Psoas muscle (tissue), 8 donors: Measurements from ENCODE around the gene NRTN. TPM values are rescaled to one million over a fixed set of nuclear protein-coding genes. Genes with fewer than 3 reads are reported as not detected.
"Not testable (repeated sequence)": the region's sequence is repeated elsewhere in the genome, so short reads cannot be mapped to it uniquely, and the experiment has no call there.

Source experiments
- ATAC-seq, 4 donors: fragments of 200-7000 bp; cut with Tn5 transposase; one replicate each; pipeline ENCODE4 v1.9.1; 2020; ENCODE audit warnings: moderate library complexity in 3 of 4, mild to moderate bottlenecking in 2 of 4
- DNase-seq, 2 donors: peaks; one replicate each; pipeline ENCODE4 v3.0.0-alpha.2; 2020
- H3K27ac ChIP-seq: fragments of 200-600 bp; one replicate; pipeline ENCODE4 v1.8.0; 2022
- H3K27me3 ChIP-seq, 3 donors: fragments of 200-600 bp in 1 of 3; one replicate each; pipeline versions ENCODE4 v1.6.1 to v1.8.0; 2013 to 2022; ENCODE audit warnings: low read length in 2 of 3, mild to moderate bottlenecking in 2 of 3, moderate library complexity in 1 of 3; ENCODE audit not compliant: insufficient read depth in 3 of 3
- H3K36me3 ChIP-seq, 2 donors: fragments of 200-600 bp in 1 of 2; one replicate each; pipeline versions ENCODE4 v1.6.1 to v1.8.0; 2013 to 2022; ENCODE audit warnings: low read depth in 1 of 2, mild to moderate bottlenecking in 1 of 2, moderate library complexity in 1 of 2; ENCODE audit not compliant: insufficient read depth in 1 of 2
- H3K4me1 ChIP-seq: fragments of 200-600 bp; one replicate; pipeline ENCODE4 v1.8.0; 2022
- H3K4me3 ChIP-seq: fragments of 200-600 bp; one replicate; pipeline ENCODE4 v1.8.0; 2022; ENCODE audit warnings: mild to moderate bottlenecking
- H3K9me3 ChIP-seq: fragments of 200-600 bp; one replicate; pipeline ENCODE4 v1.8.0; 2022
- WGBS, 3 donors: extraction: QIAGEN DNeasy Blood & Tissue Kit; methylation state at CpG; one replicate each; pipeline versions ENCODE4 v1.1.6 to v1.1.7; 2013; 5-methylcytosine and 5-hydroxymethylcytosine counted together
- intact Hi-C, 2 donors: fragments of 100-400 bp; cut with DNase I; formaldehyde crosslinking; loops; one replicate each; pipeline versions ENCODE4 v1.11.0 to v1.14.2; 2022
- polyA plus RNA-seq, 3 donors: library from polyadenylated mRNA; stranded (reverse); fragments of 200-250 nt; gene quantifications; one replicate each; pipeline ENCODE4 v1.2.3, GENCODE V29; 2013
- total RNA-seq, 4 donors: library from RNA; stranded (reverse); fragmentation: NEBNext Ultra II Directional in 2 of 4; extraction: Animal tissue kit (Norgen Biotek cat#: 25700) in 2 of 4; gene quantifications; one replicate each; pipeline versions ENCODE4 v1.2.1 to v1.2.4, GENCODE V29; 2021 to 2023
- TF ChIP-seq, protein P1 (sequence below): fragments of 200-600 bp; IDR thresholded peaks from one replicate; pipeline ENCODE4 v1.8.0; 2022; ENCODE audit warnings: antibody characterized with exemption
- donor health status: healthy with polysubstance abuse.
- donor health status: DM: no; HTN: no; CAD: no; lungs with moderate emphysema.
- donor health status: Bipolar disorder and iron deficiency.
- donor health status: healthy.
- donor health status: DM: yes; HTN: yes; CAD: no.
- donor health status: DM: no; HTN: no; CAD: no.
- donor health status: DM: no; HTN: no; CAD: no.
- donor health status: DM: yes; HTN: yes; CAD: no.

NRTN gene
- total and polyA plus RNA-seq, 7 donors, result not detected

- no peak overlapping the region for H3K4me3 ChIP-seq
- H3K27ac ChIP-seq, result no peak overlapping the region
- TF ChIP-seq, protein P1, sequence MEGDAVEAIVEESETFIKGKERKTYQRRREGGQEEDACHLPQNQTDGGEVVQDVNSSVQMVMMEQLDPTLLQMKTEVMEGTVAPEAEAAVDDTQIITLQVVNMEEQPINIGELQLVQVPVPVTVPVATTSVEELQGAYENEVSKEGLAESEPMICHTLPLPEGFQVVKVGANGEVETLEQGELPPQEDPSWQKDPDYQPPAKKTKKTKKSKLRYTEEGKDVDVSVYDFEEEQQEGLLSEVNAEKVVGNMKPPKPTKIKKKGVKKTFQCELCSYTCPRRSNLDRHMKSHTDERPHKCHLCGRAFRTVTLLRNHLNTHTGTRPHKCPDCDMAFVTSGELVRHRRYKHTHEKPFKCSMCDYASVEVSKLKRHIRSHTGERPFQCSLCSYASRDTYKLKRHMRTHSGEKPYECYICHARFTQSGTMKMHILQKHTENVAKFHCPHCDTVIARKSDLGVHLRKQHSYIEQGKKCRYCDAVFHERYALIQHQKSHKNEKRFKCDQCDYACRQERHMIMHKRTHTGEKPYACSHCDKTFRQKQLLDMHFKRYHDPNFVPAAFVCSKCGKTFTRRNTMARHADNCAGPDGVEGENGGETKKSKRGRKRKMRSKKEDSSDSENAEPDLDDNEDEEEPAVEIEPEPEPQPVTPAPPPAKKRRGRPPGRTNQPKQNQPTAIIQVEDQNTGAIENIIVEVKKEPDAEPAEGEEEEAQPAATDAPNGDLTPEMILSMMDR, result no peak
- H3K9me3 ChIP-seq, result no peaks in the 10 kb centered on the region
- no peak for ATAC-seq
- no peak for DNase-seq
- peaks cover 0 to 6% (median 0%) of the 10 kb centered on the region in 3 donors for H3K27me3 ChIP-seq
- 80 to 83% (median 81%) methylated on average over 18 to 19 of the region's 19 CpGs for WGBS, 3 donors
- intact Hi-C loops, result no loop called here
- no peaks in the 10 kb centered on the region for H3K4me1 ChIP-seq
- no peaks in the 10 kb centered on the region for H3K36me3 ChIP-seq
Measured at GRCh38 chr19:5772416-5772815, 32.5 kb upstream of the NRTN start.

DNA sequence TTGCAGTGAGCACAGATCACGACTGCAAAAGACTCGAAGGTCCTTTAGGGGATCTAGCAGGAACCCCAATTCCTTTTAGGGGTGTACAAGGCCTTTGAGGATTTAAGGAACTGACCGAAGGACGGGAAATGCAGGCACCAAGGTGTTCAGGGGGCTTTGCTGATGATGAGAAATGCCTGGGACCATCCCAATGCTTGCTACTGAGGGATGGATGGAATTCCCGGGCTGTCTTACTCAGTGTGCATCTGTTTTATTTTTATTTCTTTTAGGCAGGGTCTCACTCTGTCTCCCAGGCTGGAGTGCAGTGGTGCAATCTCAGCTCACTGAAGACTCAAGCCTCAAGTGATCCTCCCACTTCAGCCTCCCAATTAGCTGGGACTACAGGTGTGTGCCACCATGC lies 31.6 kb upstream of the NRTN start:
- no peaks in the 10 kb centered on the region for H3K36me3 ChIP-seq
- peaks cover 0 to 6% (median 0%) of the 10 kb centered on the region in 3 donors for H3K27me3 ChIP-seq
- no peaks in the 10 kb centered on the region for H3K4me1 ChIP-seq
- ATAC-seq (no peak), DNase-seq (no peak)
- TF ChIP-seq, protein P1, result no peak
- intact Hi-C loops, result no loop called here
- no peaks in the 10 kb centered on the region for H3K9me3 ChIP-seq
- no peak overlapping the region for H3K27ac ChIP-seq
- 85 to 90% (median 86%) methylated on average over 5 of the region's 5 CpGs for WGBS, 3 donors
- H3K4me3 ChIP-seq, result no peak overlapping the region

GRCh38 chr19:5774921-5775320 lies 29.9 kb upstream of the NRTN start:
- peaks cover 0 to 6% (median 0%) of the 10 kb centered on the region in 3 donors for H3K27me3 ChIP-seq
- WGBS, 3 donors, result 77 to 84% (median 81%) methylated on average over 8 of the region's 8 CpGs
- no peaks in the 10 kb centered on the region for H3K36me3 ChIP-seq
- H3K9me3 ChIP-seq, result no peaks in the 10 kb centered on the region
- H3K27ac ChIP-seq, result no peak overlapping the region
- H3K4me3 ChIP-seq, result no peak overlapping the region
- no peaks in the 10 kb centered on the region for H3K4me1 ChIP-seq
- DNase-seq, result no peak
- intact Hi-C loops, result no loop called here
- ATAC-seq, result no peak
- TF ChIP-seq, protein P1, result no peak

DNA sequence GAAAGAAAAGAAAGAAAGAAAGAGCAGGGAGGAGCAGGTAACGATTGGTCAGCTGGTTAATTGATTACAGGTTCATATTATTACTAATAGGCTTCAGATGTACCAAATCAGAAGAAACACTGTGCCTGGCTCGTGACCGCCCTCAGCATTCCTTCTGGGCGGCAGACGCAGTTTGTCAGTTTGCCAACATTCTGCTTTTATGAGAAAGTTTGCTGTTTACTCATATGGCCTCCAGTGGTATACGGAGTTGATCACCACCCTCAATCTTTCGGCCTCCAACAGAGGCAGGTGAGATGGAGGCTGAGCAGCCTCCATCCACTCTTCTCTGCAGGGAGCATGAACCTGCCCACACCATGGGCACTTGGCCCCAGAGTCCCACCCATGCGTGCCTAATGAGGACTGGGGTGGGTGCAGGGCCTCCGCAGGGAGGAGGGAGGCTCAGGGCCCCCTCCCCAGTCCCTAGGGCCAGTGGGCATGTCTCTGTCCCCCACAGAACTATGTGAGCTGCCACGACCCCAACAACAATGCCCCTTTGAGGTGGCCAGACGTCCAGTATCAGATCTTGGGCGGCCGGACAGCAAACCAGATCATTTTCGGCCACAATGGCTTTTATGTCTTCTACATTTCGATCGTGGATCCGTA lies 29.1 kb upstream of the NRTN start:
- TF ChIP-seq, protein P1, result no peak
- ATAC-seq (no peak), DNase-seq (no peak)
- Histone ChIP-seq H3K27me3 (peaks cover 0 to 6% (median 0%) of the 10 kb centered on the region in 3 donors), H3K27ac (no peak overlapping the region), H3K9me3 (no peaks in the 10 kb centered on the region), H3K4me1 (no peaks in the 10 kb centered on the region), H3K36me3 (no peaks in the 10 kb centered on the region), H3K4me3 (no peak overlapping the region)
- intact Hi-C loops, result no loop called here
- WGBS, 3 donors, result 61 to 65% (median 62%) methylated on average over 17 of the region's 17 CpGs

DNA sequence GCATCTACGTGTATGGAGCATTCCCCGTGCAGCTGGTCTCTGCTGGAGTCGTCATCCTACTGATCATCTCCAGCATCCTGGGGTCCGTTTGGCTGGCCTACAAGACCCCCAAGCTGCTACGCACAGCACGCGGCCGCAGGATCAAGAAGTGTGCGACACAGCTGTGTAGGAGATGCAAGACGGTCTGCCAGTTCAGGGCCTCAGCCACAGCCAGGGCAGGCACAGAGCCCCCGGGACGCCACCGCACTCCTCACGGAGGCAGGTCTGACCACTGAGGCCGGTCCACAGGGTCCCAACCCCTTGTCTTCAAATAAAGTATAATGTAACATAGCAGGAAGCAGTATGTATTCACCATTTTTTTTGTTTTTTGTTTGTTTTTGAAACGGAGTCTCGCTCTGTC lies 26.5 kb upstream of the NRTN start:
- Histone ChIP-seq H3K36me3 (no peaks in the 10 kb centered on the region), H3K27ac (no peak overlapping the region), H3K27me3 (peaks cover 0 to 4% (median 0%) of the 10 kb centered on the region in 3 donors), H3K4me3 (no peak overlapping the region), H3K4me1 (no peaks in the 10 kb centered on the region), H3K9me3 (no peaks in the 10 kb centered on the region)
- whole genome bisulfite sequencing, 3 donors, result 69 to 75% (median 72%) methylated on average over 17 of the region's 17 CpGs
- TF ChIP-seq, protein P1, result no peak
- ATAC-seq (no peak), DNase-seq (no peak)
- intact Hi-C loops, result no loop called here

DNA sequence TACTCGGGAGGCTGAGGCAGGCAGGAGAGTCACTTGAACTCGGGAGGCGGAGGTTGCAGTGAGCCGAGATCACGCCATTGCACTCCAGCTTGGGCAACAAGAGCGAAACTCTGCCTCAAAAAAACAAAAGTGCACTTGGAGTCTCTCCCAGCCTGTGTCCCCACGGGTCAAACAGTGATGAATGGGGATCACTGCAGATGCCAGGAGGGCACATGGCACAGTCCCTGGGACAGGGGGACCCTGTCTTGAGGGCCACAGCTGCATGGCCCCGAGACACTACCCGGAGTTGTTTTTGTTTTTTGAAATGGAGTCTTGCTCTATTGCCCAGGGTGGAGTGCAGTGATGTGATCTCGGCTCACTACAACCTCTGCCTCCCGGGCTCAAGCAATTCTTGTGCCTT lies 24.0 kb upstream of the NRTN start:
- peaks cover 0 to 23% of the 10 kb centered on the region in 2 donors for H3K36me3 ChIP-seq
- H3K27ac ChIP-seq, ATAC-seq, H3K4me3 ChIP-seq, H3K9me3 ChIP-seq, H3K27me3 ChIP-seq, DNase-seq, intact Hi-C loops, H3K4me1 ChIP-seq: not testable (repeated sequence)
- 76 to 78% (median 77%) methylated on average over 11 of the region's 11 CpGs for WGBS, 3 donors
